C4-2B (cell line): Measurements from ENCODE around the gene ZNF618.

ENCODE experiments used
- CTCF ChIP-seq: fragments of 450-650 bp; conservative IDR thresholded peaks from 2 replicates; pipeline ENCODE4 v1.5.1; 2017; ENCODE audit warnings: mild to moderate bottlenecking
- ZFX ChIP-seq: fragments of 450-650 bp; IDR thresholded peaks from 2 replicates; pipeline ENCODE4 v1.6.1; 2017

- no peak for TF ChIP-seq CTCF
- no peak for TF ChIP-seq ZFX
Observed at GRCh38 chr9:113951032-113951372, 74.9 kb downstream of the ZNF618 start.
